GM21423 (cell line): ENCODE results near the gene FAM200B.

ENCODE experiments used
- ATAC-seq: cut with Tn5 transposase; IDR thresholded peaks from one replicate; pipeline ENCODE4 v1.9.1; 2021; ENCODE audit warnings: mild to moderate bottlenecking, moderate library complexity; ENCODE audit not compliant: unreplicated experiment

The FAM200B gene

DNA sequence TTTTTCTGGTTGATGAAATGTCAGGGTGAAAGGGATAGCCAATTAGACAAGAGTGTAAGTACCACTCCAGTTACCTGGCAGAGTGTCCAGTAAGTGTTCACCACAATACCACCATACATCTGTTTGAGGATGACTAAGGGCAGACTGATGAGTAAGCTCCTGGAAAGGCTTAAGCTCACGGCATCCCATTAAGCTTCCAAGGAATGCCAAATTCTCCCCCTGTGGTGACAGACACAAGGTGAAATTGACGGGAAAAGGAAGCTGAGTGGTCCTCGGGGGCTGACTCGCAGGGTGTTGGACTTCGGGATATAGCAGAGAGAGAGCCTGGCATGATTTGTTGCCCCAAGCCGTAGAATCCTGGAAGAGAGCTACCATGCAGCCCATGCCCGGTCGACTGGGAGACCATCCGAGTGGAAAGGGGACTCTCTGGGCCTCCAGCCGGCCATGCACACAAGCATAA, 13.6 kb downstream of the FAM200B start:
- no peak for ATAC-seq

- ATAC-seq = no peak
Measured at GRCh38 chr4:15695729-15696128, 14.1 kb downstream of the FAM200B start.

DNA sequence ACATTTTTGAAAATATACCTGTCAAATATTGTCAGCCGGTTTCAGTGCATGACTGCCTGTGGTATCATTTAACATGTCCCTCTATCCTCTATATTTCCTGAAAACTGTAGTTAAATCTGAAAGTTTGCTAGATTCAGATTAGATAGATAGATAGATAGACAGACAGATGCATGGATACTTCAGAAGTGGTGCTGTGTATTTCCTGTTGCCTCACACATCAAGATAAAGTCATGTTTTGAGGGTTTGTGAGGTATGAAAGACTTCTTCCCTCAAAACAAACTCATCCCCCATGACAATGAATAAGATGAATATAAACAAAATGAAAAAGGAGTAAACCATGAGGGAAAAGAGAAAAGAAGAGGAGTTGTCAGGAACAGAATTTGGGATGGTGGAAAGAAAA, 15.2 kb downstream of the FAM200B start:
- no peak for ATAC-seq

GRCh38 chr4:15702941-15703403, 21.3 kb downstream of the FAM200B start, which contains the start of gene BST1:
Gene BST1 (plus strand): TSS chr4:15703065. CDS start chr4:15703145, 80 bp downstream.
- peak; percentile 68 for ATAC-seq

GRCh38 chr4:15703439-15703838, 21.8 kb downstream of the FAM200B start:
- no peak for ATAC-seq

DNA sequence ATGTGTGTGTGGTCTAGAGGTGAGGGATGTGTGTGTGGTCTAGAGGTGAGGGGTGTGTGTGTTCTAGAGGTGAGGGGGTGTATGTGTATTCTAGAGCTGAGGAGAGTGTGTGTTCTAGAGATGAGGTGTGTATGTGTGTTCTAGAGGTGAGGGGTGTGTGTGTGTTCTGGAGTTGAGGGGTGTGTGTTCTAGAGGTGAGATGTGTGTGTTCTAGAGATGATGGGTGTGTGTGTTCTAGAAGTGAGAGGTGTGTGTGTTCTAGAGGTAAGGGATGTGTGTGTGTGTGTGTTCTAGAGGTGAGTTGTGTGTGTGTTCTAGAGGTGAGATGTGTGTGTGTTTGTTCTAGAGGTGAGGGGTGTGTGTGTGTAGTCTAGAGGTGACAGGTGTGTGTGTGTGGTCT, 22.5 kb downstream of the FAM200B start:
- no peak for ATAC-seq

DNA sequence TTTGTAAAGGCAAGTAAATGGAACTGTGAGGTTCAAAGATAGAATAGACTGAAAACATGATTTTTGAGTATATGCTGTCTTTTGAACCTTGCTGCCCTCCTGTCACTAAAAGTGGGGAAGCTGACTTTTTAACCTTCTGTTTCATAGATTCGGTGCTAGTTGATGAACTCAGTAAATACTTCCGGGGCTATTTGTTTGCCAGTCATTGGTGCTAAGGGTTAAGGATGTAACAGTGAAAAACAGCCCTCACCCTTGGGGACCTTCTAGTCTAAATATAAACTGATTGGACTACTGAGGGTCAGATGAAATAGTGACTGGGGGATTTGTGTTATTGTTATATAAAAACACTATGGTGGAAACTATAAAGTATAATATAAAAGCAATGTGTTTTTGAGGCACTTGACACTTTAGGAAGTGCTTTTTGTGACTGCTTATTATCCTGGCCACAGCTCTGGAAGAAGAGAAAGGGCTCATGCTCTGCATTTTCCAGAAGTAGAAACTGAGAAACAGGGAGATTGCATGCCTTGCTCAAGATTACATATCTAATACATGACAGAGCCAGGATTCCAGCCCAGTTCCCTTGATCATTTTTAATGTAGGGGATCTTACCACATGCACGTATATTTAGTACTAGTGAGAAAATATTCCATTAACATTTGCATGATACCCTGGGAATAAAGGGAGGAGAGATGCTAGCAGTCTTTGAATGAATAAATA, 25.2 kb downstream of the FAM200B start:
- ATAC-seq = no peak

- no peak for ATAC-seq
Measured at GRCh38 chr4:15707363-15707715, 25.7 kb downstream of the FAM200B start.

DNA sequence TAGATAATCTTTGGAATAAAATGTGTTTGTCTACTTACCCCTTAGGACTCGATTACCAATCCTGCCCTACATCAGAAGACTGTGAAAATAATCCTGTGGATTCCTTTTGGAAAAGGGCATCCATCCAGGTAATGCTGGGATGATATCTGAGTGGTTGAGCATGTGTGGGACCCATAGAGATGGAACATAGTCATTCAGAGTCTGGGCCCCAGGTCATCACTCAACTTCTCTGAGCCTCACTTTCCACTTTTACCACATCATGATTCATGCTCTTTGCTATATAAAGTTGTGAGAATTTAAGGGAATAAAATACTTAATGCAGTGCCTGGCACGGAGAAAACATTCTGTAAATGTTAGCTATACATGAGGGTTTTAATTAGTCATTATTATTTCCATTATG, 30.1 kb downstream of the FAM200B start:
- ATAC-seq = no peak

- ATAC-seq = no peak
Measured at GRCh38 chr4:15712214-15712613, 30.6 kb downstream of the FAM200B start.

DNA sequence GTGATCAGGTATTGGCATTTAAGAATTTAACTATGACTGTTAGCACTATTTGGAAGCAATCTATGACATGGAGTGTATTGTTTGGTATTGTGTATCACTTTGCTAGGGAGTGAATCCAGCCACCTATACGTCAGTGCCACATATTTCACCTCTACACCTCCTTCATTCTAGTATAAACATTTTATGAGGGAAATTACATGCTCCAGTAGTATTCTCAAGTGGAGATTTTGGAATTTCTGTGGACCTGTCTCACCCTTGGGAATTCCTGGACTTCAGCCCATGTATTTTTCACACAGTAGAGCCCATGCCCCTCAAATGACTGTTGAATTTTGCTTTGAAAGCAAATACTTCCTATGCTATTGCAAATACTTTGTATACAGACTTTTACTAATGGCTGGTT, 32.5 kb downstream of the FAM200B start:
- ATAC-seq = no peak

DNA sequence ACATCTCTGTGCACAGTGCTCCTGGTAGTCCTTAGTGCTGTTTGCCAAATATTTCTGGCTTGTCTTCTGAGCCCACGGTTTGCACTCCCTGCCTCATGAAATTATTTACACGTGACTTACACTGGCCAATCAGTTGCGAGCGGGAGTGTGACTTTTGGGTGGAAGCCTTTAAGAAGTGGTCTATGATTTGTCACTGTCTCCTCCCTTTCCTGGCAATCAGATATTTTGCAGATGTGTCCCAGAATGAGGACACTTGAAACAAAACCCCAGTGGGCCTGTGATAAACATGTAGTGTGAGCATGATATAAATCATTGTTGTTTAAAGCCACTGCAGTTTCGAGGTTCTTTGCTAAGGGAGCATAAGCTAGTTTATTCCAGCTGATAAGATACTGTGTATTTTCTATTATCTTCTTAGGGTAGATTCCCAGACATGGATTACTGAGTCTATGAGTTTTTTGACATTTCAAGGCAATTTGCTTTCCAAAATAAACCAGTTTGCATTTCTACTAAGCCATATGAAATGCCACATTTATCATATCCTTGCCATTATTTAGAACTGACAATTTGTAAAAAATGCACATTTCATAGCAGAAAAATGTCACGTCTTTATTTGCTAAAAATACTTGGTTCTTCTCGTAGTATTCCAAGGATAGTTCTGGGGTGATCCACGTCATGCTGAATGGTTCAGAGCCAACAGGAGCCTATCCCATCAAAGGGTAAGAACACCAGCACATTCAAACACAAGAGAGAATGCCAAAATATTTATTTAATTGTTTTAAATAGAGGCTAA, 33.2 kb downstream of the FAM200B start:
- ATAC-seq = no peak

DNA sequence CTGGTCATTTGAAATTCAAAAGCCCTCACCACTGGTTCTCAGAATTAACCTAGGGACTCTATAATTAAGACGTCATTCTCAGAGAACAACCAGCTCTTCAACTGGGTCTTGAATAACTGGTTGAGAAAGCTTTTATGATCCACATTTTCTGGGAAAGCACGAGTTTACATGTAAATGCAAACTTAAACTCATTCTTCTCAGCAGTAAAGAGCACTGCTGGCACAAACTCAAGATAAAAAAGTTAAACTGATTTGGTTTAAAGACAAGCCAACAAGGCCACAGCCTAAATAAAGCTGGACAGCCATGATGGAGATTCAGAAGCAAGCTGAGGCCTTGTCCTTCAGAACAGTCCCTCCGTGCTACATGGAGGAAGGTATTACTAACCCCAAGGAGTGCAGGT, 34.5 kb downstream of the FAM200B start:
- ATAC-seq = no peak

- ATAC-seq = no peak
Measured at GRCh38 chr4:15717086-15717485, 35.5 kb downstream of the FAM200B start.

DNA sequence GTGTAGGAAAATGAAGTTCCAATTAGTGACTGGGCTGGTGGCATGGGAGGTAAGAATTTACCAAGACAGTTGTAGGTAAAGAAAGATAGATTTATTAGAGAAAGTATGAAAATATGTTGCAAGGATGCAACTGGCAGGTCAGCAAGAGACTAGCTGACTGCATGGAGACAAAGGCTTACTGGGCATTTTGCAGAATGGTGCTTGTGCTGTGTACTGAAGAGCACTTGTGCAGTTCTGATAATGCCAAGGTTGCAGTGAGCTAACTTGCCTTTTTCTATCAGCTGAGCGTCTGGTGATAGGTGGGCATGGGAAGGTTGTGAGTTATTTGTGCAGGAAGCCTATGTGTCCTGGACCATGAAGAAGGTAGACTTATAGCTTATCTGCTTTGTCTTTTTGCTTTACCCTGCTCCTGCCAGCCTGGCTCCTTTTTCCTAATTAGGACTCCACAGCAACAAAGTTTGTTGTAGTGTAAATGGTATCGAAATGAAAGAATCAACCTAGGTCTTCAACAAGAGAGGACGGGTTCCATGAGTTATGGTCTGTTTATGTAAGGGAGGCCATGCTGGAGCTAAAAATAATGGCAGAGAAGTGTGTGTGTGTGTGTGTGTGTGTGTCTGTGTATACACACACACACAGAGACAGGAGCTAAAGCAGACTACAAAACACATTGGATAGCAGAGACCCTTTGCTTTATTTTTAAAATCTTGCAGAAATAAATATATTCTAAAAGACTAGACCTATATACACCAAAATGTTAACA, 36.2 kb downstream of the FAM200B start:
- ATAC-seq = no peak

- no peak for ATAC-seq
Measured at GRCh38 chr4:15718465-15718864, 36.8 kb downstream of the FAM200B start.

- no peak for ATAC-seq
Measured at GRCh38 chr4:15718959-15719358, 37.3 kb downstream of the FAM200B start.

DNA sequence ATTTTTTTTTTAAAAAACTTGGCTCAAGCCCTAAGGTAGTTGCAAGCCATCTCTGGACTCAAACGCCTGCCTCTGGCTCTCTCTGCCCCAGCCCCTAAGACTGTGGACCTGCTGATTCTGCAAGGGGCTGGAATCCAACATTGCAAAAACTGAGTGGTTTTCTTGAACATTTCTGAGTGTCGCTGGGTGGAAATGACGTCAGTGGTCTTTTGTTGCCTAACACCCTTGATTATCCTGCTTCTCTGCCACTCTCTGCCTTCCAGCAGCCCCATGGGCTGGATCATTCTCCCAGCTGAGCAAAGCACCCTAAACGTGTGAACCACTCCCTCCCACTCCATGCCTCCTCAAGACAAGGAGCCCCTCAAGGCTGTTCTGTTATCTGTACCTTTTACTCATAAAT, 37.9 kb downstream of the FAM200B start:
- no peak for ATAC-seq

GRCh38 chr4:15720851-15721250, 39.2 kb downstream of the FAM200B start:
- ATAC-seq = no peak

GRCh38 chr4:15725608-15726007, 44.0 kb downstream of the FAM200B start:
- no peak for ATAC-seq

GRCh38 chr4:15729910-15730533, 48.4 kb downstream of the FAM200B start:
- ATAC-seq = peak; percentile 66
